HCT116 (cell line): Measurements from ENCODE around the gene DOCK7. TPM values are rescaled to one million over a fixed set of nuclear protein-coding genes. Genes with fewer than 3 reads are reported as not detected.

Source experiments
- ATAC-seq: fragments of 200-7000 bp; cut with Tn5 transposase; 2 replicates; pipeline ENCODE4 v1.9.1; 2020; ENCODE audit warnings: mild to moderate bottlenecking, moderate library complexity
- BruUV-seq: library from RNA; stranded (reverse); fragments of 400-500 nt; replicated peaks from 2 replicates; lab custom pipeline; 2021; lab: Mats Ljungman, UMichigan
- CTCF ChIA-PET: fragments of 300-600 bp; sonication (Branson Sonifier 250); formaldehyde crosslinking; loops from one replicate; lab custom pipeline; 2021; ENCODE audit warnings: antibody characterized with exemption; lab: Charles Lee
- POLR2A ChIA-PET: fragments of 300-600, 350-600 bp; sonication (Branson Sonifier 250); formaldehyde crosslinking; loops from one replicate; lab custom pipeline; 2021; ENCODE audit warnings: antibody characterized with exemption; lab: Charles Lee
- RAD21 ChIA-PET, 2 experiments: fragments of 300-600 bp; sonication (Branson Sonifier 250); formaldehyde crosslinking; loops; one replicate each; lab custom pipeline; 2023; ENCODE audit warnings: low total read pairs in 2 of 2; ENCODE audit not compliant: uncharacterized antibody in 2 of 2, unreplicated experiment in 2 of 2, low non-redundant PET in 1 of 2; lab: Charles Lee
- DNase-seq: peaks from one replicate; pipeline ENCODE4 v3.0.0-alpha.2; 2010; ENCODE audit warnings: low read depth, low spot score
- H2AFZ ChIP-seq: fragments of 200-600 bp; shearing (Covaris generic), sonication (generic); 2 replicates; pipeline ENCODE4 v1.6.1; 2017; ENCODE audit warnings: low read depth, mixed run types, mixed read lengths, antibody characterized with exemption, low read length; ENCODE audit not compliant: poor library complexity, severe bottlenecking
- H3K27ac ChIP-seq: 2 replicates; pipeline ENCODE4 v1.5.1; 2012; ENCODE audit warnings: low read depth, low read length
- H3K27me3 ChIP-seq: fragments of 200-600 bp; sonication (generic); 2 replicates; pipeline ENCODE4 v1.6.1; 2016; ENCODE audit warnings: mixed run types, low read length, mixed read lengths; ENCODE audit not compliant: insufficient read depth
- H3K36me3 ChIP-seq, 2 experiments: fragments of 200-500 bp in 1 of 2; fragments of 200-600 bp in 1 of 2; sonication (Bioruptor generic) in 1 of 2; sonication (generic) in 1 of 2; 2 replicates each; pipeline versions ENCODE4 v1.5.1 to v1.6.1; 2014 to 2016; ENCODE audit warnings: low read length in 2 of 2, inconsistent platforms in 1 of 2, mixed read lengths in 1 of 2, mixed run types in 1 of 2; ENCODE audit not compliant: insufficient read depth in 2 of 2, control insufficient read depth in 1 of 2
- H3K4me1 ChIP-seq, 2 experiments: fragments of 200-600 bp in 1 of 2; sonication (generic) in 1 of 2; 2 replicates each; pipeline versions ENCODE4 v1.5.1 to v1.6.1; 2012 to 2017; ENCODE audit warnings: low read length in 2 of 2, inconsistent platforms in 1 of 2, mild to moderate bottlenecking in 1 of 2, mixed read lengths in 1 of 2, mixed run types in 1 of 2, moderate library complexity in 1 of 2; ENCODE audit not compliant: insufficient read depth in 2 of 2, control insufficient read depth in 1 of 2
- H3K4me2 ChIP-seq: fragments of 200-600 bp; sonication (generic); 2 replicates; pipeline ENCODE4 v1.6.1; 2017; ENCODE audit warnings: mixed run types, low read length, mixed read lengths
- H3K4me3 ChIP-seq, 2 experiments: fragments of 200-600 bp in 1 of 2; sonication (generic) in 1 of 2; replicated peaks in 1 of 2; 2 replicates each; pipeline ENCODE4 v1.5.1; 2011 to 2016; ENCODE audit warnings: low read length in 2 of 2, control low read depth in 1 of 2, low read depth in 1 of 2, mild to moderate bottlenecking in 1 of 2, mixed read lengths in 1 of 2, mixed run types in 1 of 2
- H3K79me2 ChIP-seq: fragments of 200-600 bp; sonication (generic); 2 replicates; pipeline ENCODE4 v1.6.1; 2017; ENCODE audit warnings: mild to moderate bottlenecking, mixed run types, low read length, moderate library complexity, mixed read lengths; ENCODE audit not compliant: insufficient read depth
- H3K9ac ChIP-seq: fragments of 200-600 bp; sonication (generic); 2 replicates; pipeline ENCODE4 v1.6.1; 2016; ENCODE audit warnings: low read length, mixed read lengths
- H3K9me2 ChIP-seq: fragments of 200-600 bp; sonication (generic), shearing (Covaris generic); 2 replicates; pipeline ENCODE4 v1.6.1; 2017; ENCODE audit warnings: mixed run types, mild to moderate bottlenecking, moderate library complexity; ENCODE audit not compliant: insufficient read depth
- H3K9me3 ChIP-seq, 2 experiments: fragments of 200-500 bp in 1 of 2; fragments of 200-600 bp in 1 of 2; sonication (Bioruptor generic) in 1 of 2; sonication (generic) in 1 of 2; 2 replicates each; pipeline ENCODE4 v1.6.1; 2014 to 2017; ENCODE audit warnings: low read length in 2 of 2, mixed read lengths in 2 of 2, inconsistent platforms in 1 of 2, low read depth in 1 of 2, mild to moderate bottlenecking in 1 of 2, mixed run types in 1 of 2, moderate library complexity in 1 of 2; ENCODE audit not compliant: control insufficient read depth in 1 of 2, insufficient read depth in 1 of 2
- H4K20me1 ChIP-seq: fragments of 200-600 bp; sonication (generic), shearing (Covaris generic); 2 replicates; pipeline ENCODE4 v1.6.1; 2017; ENCODE audit warnings: mixed run types, mild to moderate bottlenecking, moderate library complexity; ENCODE audit not compliant: insufficient read depth
- CBX3 ChIP-seq: IDR thresholded peaks from 2 replicates; pipeline ENCODE4 v1.6.1; 2012; ENCODE audit warnings: low read depth
- CEBPB ChIP-seq: IDR thresholded peaks from 2 replicates; pipeline ENCODE4 v1.6.1; 2012; ENCODE audit warnings: low read depth
- EGR1 ChIP-seq: IDR thresholded peaks from 2 replicates; pipeline ENCODE4 v1.6.1; 2012; ENCODE audit warnings: low read depth
- ELF1 ChIP-seq: IDR thresholded peaks from 2 replicates; pipeline ENCODE4 v1.6.1; 2012; ENCODE audit warnings: low read depth, borderline replicate concordance
- EZH2 ChIP-seq: fragments of 200-600 bp; sonication (generic); IDR thresholded peaks from 2 replicates; pipeline ENCODE4 v1.6.1; 2017; ENCODE audit warnings: antibody characterized with exemption, mixed run types
- EZH2phosphoT487 ChIP-seq: fragments of 200-600 bp; IDR thresholded peaks from 2 replicates; pipeline ENCODE4 v1.6.1; 2018; ENCODE audit warnings: antibody characterized with exemption, borderline replicate concordance
- FOSL1 ChIP-seq: IDR thresholded peaks from 2 replicates; pipeline ENCODE4 v1.6.1; 2012; ENCODE audit warnings: low read depth
- JUND ChIP-seq: IDR thresholded peaks from 2 replicates; pipeline ENCODE4 v1.6.1; 2012
- POLR2A ChIP-seq: IDR thresholded peaks from 2 replicates; pipeline ENCODE4 v1.7.0; 2011; ENCODE audit warnings: borderline replicate concordance; ENCODE audit not compliant: insufficient read depth, insufficient read length; ENCODE audit errors: extremely low read depth
- POLR2AphosphoS5 ChIP-seq: IDR thresholded peaks from 2 replicates; pipeline ENCODE4 v1.6.1; 2011; ENCODE audit warnings: mild to moderate bottlenecking, low read depth, low read length, moderate library complexity
- RAD21 ChIP-seq: IDR thresholded peaks from 2 replicates; pipeline ENCODE4 v1.6.1; 2012; ENCODE audit warnings: low read depth, mild to moderate bottlenecking
- SIN3A ChIP-seq: IDR thresholded peaks from 2 replicates; pipeline ENCODE4 v1.6.1; 2012; ENCODE audit warnings: low read depth
- SP1 ChIP-seq: IDR thresholded peaks from 2 replicates; pipeline ENCODE4 v1.6.1; 2012; ENCODE audit warnings: low read depth
- SRF ChIP-seq: IDR thresholded peaks from 2 replicates; pipeline ENCODE4 v1.6.1; 2012; ENCODE audit warnings: low read depth
- TCF7L2 ChIP-seq: IDR thresholded peaks from 2 replicates; pipeline ENCODE4 v1.7.0; 2011; ENCODE audit warnings: borderline replicate concordance, inconsistent platforms; ENCODE audit not compliant: insufficient read depth, insufficient read length; ENCODE audit errors: extremely low read depth
- YY1 ChIP-seq: IDR thresholded peaks from 2 replicates; pipeline ENCODE4 v1.6.1; 2011; ENCODE audit warnings: low read length, low read depth, moderate library complexity, mild to moderate bottlenecking; ENCODE audit not compliant: insufficient replicate concordance; ENCODE audit errors: extremely low read depth
- intact Hi-C: fragments of 100-400 bp; cut with micrococcal nuclease; formaldehyde crosslinking; loops from 2 replicates; pipeline ENCODE4 v1.10.0; 2022
- total RNA-seq: library from RNA; stranded (reverse); gene quantifications from one replicate; pipeline ENCODE4 v1.2.1, GENCODE V29; 2021; ENCODE audit not compliant: unreplicated experiment
- TF ChIP-seq, protein P1 (sequence below): IDR thresholded peaks from 2 replicates; pipeline ENCODE4 v1.6.1; 2012
- TF ChIP-seq, protein P2 (sequence below): IDR thresholded peaks from 2 replicates; pipeline ENCODE4 v1.6.1; 2012
- TF ChIP-seq, protein P3 (sequence below), 3 experiments: fragments of 200-600 bp in 1 of 3; sonication (generic) in 1 of 3; IDR thresholded peaks in 2 of 3; conservative IDR thresholded peaks in 1 of 3; 2 replicates each; pipeline ENCODE4 v1.5.1; 2012 to 2017; ENCODE audit warnings: low read depth in 2 of 3, low read length in 2 of 3, antibody characterized with exemption in 1 of 3, borderline replicate concordance in 1 of 3, control low read depth in 1 of 3, mild to moderate bottlenecking in 1 of 3, mixed read lengths in 1 of 3, mixed run types in 1 of 3, moderate library complexity in 1 of 3; ENCODE audit not compliant: insufficient read depth in 1 of 3
- TF ChIP-seq, protein P4 (sequence below): IDR thresholded peaks from 2 replicates; pipeline ENCODE4 v1.6.1; 2012; ENCODE audit warnings: low read depth

The DOCK7 gene
- total RNA-seq, 1 experiment from 2014 or later, result 49.0 TPM

DNA sequence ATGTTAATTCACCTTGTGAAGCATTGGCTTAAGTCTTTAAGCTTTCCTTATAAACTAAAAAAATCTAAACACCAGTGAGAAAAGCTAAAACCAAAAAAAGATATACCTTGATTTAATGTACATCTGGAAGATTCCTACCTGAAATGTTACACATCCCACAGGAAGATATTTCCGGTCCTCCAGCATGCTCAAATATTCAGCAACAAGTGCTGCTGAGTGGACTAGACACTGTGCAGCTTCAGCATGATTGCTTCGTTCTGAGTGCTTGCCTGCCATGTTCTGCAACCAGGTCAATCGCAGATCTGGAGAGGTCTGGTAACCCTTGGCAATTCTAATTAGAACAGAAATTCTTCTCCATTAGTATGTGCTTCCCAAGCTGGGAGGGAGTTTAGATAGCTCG is 194.0 kb downstream of the DOCK7 start:
- Histone ChIP-seq H4K20me1 (no peaks in the 10 kb centered on the region), H3K27ac (no peak overlapping the region), H3K36me3 (no peaks in the 10 kb centered on the region), H3K9me3 (no peaks in the 10 kb centered on the region), H3K4me2 (no peak overlapping the region), H3K4me3 (no peak overlapping the region), H3K79me2 (no peaks in the 10 kb centered on the region), H3K9ac (no peak overlapping the region), H3K27me3 (no peaks in the 10 kb centered on the region), H3K9me2 (no peaks in the 10 kb centered on the region), H2AFZ (no peak overlapping the region), H3K4me1 (no peaks in the 10 kb centered on the region)
- intact Hi-C loops, result no loop called here
- DNase-seq (no peak), ATAC-seq (no peak)
- RAD21 ChIA-PET, result no interaction called here
- CTCF ChIA-PET, result no interaction called here
- no TSS peak for BruUV-seq
- POLR2A ChIA-PET, result no interaction called here
- TF ChIP-seq EZH2 (no peak), RAD21 (no peak), EZH2phosphoT487 (no peak), EGR1 (no peak), FOSL1 (no peak), CBX3 (no peak), CEBPB (no peak), JUND (no peak), SP1 (no peak), POLR2AphosphoS5 (no peak), SIN3A (no peak), TCF7L2 (no peak), SRF (no peak), YY1 (no peak), POLR2A (no peak), ELF1 (no peak)
- TF ChIP-seq, protein P1, sequence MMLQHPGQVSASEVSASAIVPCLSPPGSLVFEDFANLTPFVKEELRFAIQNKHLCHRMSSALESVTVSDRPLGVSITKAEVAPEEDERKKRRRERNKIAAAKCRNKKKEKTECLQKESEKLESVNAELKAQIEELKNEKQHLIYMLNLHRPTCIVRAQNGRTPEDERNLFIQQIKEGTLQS, result no peak
- TF ChIP-seq, protein P2, sequence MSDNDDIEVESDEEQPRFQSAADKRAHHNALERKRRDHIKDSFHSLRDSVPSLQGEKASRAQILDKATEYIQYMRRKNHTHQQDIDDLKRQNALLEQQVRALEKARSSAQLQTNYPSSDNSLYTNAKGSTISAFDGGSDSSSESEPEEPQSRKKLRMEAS, result no peak
- TF ChIP-seq, protein P3, sequence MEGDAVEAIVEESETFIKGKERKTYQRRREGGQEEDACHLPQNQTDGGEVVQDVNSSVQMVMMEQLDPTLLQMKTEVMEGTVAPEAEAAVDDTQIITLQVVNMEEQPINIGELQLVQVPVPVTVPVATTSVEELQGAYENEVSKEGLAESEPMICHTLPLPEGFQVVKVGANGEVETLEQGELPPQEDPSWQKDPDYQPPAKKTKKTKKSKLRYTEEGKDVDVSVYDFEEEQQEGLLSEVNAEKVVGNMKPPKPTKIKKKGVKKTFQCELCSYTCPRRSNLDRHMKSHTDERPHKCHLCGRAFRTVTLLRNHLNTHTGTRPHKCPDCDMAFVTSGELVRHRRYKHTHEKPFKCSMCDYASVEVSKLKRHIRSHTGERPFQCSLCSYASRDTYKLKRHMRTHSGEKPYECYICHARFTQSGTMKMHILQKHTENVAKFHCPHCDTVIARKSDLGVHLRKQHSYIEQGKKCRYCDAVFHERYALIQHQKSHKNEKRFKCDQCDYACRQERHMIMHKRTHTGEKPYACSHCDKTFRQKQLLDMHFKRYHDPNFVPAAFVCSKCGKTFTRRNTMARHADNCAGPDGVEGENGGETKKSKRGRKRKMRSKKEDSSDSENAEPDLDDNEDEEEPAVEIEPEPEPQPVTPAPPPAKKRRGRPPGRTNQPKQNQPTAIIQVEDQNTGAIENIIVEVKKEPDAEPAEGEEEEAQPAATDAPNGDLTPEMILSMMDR (IDR thresholded peaks at IDR 0.05 in 2 of 3, conservative IDR thresholded peaks at IDR 0.05 in 1 of 3; ENCODE audit: borderline replicate concordance in 1 of 3, insufficient read depth in 1 of 3, low read depth in 2 of 3, low read length in 2 of 3), result no peak
- TF ChIP-seq, protein P4, sequence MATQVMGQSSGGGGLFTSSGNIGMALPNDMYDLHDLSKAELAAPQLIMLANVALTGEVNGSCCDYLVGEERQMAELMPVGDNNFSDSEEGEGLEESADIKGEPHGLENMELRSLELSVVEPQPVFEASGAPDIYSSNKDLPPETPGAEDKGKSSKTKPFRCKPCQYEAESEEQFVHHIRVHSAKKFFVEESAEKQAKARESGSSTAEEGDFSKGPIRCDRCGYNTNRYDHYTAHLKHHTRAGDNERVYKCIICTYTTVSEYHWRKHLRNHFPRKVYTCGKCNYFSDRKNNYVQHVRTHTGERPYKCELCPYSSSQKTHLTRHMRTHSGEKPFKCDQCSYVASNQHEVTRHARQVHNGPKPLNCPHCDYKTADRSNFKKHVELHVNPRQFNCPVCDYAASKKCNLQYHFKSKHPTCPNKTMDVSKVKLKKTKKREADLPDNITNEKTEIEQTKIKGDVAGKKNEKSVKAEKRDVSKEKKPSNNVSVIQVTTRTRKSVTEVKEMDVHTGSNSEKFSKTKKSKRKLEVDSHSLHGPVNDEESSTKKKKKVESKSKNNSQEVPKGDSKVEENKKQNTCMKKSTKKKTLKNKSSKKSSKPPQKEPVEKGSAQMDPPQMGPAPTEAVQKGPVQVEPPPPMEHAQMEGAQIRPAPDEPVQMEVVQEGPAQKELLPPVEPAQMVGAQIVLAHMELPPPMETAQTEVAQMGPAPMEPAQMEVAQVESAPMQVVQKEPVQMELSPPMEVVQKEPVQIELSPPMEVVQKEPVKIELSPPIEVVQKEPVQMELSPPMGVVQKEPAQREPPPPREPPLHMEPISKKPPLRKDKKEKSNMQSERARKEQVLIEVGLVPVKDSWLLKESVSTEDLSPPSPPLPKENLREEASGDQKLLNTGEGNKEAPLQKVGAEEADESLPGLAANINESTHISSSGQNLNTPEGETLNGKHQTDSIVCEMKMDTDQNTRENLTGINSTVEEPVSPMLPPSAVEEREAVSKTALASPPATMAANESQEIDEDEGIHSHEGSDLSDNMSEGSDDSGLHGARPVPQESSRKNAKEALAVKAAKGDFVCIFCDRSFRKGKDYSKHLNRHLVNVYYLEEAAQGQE, result no peak
